H1 (cell line): ENCODE results near the gene GRIK1. TPM values are rescaled to one million over a fixed set of nuclear protein-coding genes. Genes with fewer than 3 reads are reported as not detected.

Source experiments
- ATF3 ChIP-seq: IDR thresholded peaks from 2 replicates; pipeline ENCODE4 v1.6.1; 2011; ENCODE audit warnings: low read depth, mild to moderate bottlenecking, low read length; ENCODE audit not compliant: insufficient read depth
- EGR1 ChIP-seq: IDR thresholded peaks from 2 replicates; pipeline ENCODE4 v1.6.1; 2011; ENCODE audit warnings: low read depth, low read length, borderline replicate concordance
- TCF12 ChIP-seq: IDR thresholded peaks from 2 replicates; pipeline ENCODE4 v1.6.1; 2011; ENCODE audit warnings: low read depth, mild to moderate bottlenecking, low read length
- polyA plus RNA-seq, 7 experiments: library from polyadenylated mRNA; depleted of rRNA in 3 of 7; stranded (reverse) in 5 of 7; unstranded in 2 of 7; fragments of >200 nt in 5 of 7; fragments of 200-250 nt in 2 of 7; gene quantifications; 1 replicate in 5 of 7; 2 replicates in 1 of 7; 4 replicates in 1 of 7; pipeline versions ENCODE4 v1.2.1 to v1.2.3, GENCODE V29; 2011 to 2013; ENCODE audit warnings: missing spikeins in 2 of 7, mixed read lengths in 2 of 7
- total RNA-seq: library from RNA; stranded (reverse); fragmentation: NEBNext Ultra II Directional; extraction: Animal tissue kit (Norgen Biotek cat#: 25700); gene quantifications from 2 replicates; pipeline ENCODE4 v1.2.1, GENCODE V29; 2021

Gene GRIK1
- total and polyA plus RNA-seq, 2 of the 8 experiments (the other 6 are each of a cell fraction or from before 2014, with no cell fraction given), result 0.11 to 0.32 TPM

DNA sequence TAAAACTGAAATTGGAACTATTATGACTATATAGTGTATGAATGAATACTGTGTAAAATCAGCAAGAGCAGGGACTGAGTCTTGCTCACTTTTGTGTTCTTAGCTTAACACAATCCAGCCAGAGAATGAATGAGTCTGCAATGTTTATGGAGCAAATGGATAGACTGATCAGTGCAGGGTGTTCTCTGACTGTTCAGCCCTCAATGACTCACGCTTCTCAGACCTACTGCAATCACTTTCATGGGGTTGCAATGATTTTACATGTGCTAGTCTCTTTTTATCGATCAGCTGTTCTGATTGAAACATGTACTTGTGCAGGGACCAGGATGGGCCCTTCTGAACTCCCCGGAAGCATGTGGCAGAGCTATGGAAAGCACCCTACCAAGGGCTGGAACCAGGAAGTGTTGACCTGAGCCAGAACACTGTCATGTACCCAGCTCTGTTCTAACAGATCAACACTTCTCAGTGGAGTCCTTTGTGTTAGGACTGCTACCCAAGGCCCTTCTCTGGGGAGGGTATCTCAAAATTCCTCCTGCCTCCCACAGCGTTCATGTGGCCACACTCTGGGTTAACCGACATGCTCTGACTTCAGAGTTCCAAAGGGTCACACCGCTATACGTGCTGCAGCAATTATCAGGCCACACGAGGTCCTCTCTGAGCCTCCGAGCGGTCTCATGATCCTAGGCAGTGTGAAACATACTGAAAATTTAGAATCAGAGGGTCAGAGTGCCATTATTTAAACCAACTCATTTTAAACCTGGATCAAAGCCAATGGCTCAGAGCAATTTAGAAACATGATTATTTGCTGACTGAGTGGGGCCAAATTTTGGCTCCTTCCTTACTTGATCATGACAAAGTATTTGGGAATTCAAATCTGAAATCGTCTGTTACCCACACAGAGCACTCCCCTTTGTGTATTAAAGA lies 35.2 kb downstream of the GRIK1 start (continued):
- TF ChIP-seq TCF12 (no peak), ATF3 (no peak), EGR1 (no peak)
